GM12874 (cell line): Measurements from ENCODE around the gene PRB2.
A peak's percentile ranks its signal among the peaks of the same experiment; 100 is the strongest.

Source experiments
- TF ChIP-seq, protein P1 (sequence below): IDR thresholded peaks from 2 replicates; pipeline ENCODE4 v1.5.1; 2011; ENCODE audit warnings: low read depth, mild to moderate bottlenecking, control low read depth, low read length, moderate library complexity; ENCODE audit not compliant: insufficient read depth

Gene PRB2

DNA sequence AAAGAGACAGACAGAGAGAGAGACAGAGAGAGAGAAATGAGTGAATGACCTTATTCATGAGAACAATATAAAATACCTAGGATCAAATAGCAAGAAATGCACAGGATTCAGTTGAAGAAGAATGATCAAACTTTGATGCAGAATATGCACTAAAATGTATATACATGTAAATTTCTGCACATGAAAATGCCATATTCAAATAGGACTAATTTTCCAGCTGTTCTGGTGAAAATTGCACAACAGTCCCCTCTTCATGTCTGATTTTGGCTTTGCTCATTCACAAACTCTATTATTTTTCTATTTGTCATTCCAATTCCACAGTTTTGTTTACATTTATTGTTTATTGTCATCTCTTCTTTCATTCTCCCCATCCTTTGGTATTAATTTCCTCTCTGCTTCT, 34.2 kb downstream of the PRB2 start:
- TF ChIP-seq, protein P1, sequence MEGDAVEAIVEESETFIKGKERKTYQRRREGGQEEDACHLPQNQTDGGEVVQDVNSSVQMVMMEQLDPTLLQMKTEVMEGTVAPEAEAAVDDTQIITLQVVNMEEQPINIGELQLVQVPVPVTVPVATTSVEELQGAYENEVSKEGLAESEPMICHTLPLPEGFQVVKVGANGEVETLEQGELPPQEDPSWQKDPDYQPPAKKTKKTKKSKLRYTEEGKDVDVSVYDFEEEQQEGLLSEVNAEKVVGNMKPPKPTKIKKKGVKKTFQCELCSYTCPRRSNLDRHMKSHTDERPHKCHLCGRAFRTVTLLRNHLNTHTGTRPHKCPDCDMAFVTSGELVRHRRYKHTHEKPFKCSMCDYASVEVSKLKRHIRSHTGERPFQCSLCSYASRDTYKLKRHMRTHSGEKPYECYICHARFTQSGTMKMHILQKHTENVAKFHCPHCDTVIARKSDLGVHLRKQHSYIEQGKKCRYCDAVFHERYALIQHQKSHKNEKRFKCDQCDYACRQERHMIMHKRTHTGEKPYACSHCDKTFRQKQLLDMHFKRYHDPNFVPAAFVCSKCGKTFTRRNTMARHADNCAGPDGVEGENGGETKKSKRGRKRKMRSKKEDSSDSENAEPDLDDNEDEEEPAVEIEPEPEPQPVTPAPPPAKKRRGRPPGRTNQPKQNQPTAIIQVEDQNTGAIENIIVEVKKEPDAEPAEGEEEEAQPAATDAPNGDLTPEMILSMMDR, result no peak

DNA sequence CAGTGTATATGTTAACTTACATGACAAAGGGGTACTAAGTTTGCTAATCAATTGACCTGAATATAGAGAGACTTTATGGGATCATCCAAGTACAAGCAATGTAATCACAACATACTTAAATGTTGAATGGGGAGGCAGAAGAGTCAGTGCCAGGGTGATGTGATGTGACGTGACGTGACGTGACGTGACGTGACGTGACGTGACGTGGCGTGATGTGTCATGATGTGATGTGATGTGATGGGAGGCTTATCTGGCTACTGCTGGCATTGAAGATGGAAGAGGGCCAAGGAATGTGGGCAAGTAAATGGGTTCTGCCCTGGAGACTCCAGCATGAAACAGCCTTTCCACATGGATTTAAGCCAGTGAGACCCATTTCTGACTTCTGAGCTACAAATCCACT, 46.9 kb downstream of the PRB2 start:
- TF ChIP-seq, protein P1, result no peak

DNA sequence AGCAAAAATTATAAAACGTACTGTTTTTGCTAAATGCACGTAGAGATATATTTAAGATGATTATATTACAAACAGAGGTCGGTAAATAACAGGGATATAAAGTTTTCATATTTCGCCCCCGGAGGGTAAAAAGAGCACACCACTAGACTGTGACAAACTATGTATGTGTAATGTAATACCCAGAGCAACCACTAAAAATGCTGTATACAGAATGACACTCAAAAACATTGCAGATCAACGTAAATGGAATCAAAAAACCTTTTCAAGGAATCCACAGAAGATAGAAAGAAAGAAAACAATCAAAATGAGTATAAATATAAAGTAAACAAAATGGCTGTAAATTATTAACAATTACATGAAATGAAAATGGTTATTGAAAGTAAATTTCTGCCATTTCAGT, 47.6 kb downstream of the PRB2 start:
- TF ChIP-seq, protein P1, result peak; percentile 18; the same call in 1 of the 2 replicates

DNA sequence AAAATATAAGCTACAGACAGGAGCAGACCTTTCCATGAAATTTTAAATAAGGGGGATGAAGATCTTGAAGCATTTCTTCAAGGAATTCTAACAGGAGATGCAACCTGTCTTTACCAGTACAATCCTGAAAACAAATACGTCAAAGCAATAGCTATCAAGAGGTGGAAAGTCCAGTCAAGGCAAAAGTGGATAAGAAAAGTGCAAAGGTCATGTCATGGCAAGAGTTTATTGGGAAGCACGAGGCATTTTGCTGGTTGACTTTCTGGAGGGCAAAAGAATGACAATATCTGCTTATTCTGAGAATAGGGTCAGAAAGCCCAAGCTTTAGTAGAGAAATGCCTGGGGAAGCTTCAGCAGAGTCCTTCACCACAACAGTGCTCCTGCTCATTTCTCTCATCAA, 50.9 kb downstream of the PRB2 start:
- TF ChIP-seq, protein P1, result no peak
